Stimulated activated naive B cell treated with anti-CD40 and anti-IgM and Interleukin-4, amounts not matched to agents 10 μg/mL and 1 μg/mL and 100 μg/mL, for 72 hours (primary cell): ENCODE results near the gene PDXK.

ENCODE experiments used
- ATAC-seq, 2 donors: fragments of 150-1000 bp; cut with Tn5 transposase; replicated peaks; 2 replicates each; pipeline ENCODE4 v1.10.0; 2021; ENCODE audit warnings: moderate library complexity in 1 of 2
- DNase-seq: peaks from one replicate; pipeline ENCODE4 v3.0.0; 2021
- H3K27ac Mint-ChIP-seq: one replicate; pipeline ENCODE4 v1.8.0; 2022; ENCODE audit warnings: mild to moderate bottlenecking, mixed read lengths
- H3K27me3 Mint-ChIP-seq, 2 donors: one replicate each; pipeline ENCODE4 v1.8.0; 2022; ENCODE audit warnings: mixed read lengths in 2 of 2
- H3K36me3 Mint-ChIP-seq, 2 donors: one replicate each; pipeline ENCODE4 v1.8.0; 2022; ENCODE audit warnings: mixed read lengths in 2 of 2, mild to moderate bottlenecking in 1 of 2
- H3K4me1 Mint-ChIP-seq, 2 donors: one replicate each; pipeline ENCODE4 v1.8.0; 2022; ENCODE audit warnings: mixed read lengths in 2 of 2, mild to moderate bottlenecking in 1 of 2
- H3K4me3 Mint-ChIP-seq, 2 donors: one replicate each; pipeline ENCODE4 v1.8.0; 2022; ENCODE audit warnings: mild to moderate bottlenecking in 2 of 2, mixed read lengths in 2 of 2, moderate library complexity in 1 of 2
- H3K9me3 Mint-ChIP-seq, 2 donors: one replicate each; pipeline ENCODE4 v1.8.0; 2022; ENCODE audit warnings: mixed read lengths in 2 of 2, mild to moderate bottlenecking in 1 of 2

Gene PDXK

DNA sequence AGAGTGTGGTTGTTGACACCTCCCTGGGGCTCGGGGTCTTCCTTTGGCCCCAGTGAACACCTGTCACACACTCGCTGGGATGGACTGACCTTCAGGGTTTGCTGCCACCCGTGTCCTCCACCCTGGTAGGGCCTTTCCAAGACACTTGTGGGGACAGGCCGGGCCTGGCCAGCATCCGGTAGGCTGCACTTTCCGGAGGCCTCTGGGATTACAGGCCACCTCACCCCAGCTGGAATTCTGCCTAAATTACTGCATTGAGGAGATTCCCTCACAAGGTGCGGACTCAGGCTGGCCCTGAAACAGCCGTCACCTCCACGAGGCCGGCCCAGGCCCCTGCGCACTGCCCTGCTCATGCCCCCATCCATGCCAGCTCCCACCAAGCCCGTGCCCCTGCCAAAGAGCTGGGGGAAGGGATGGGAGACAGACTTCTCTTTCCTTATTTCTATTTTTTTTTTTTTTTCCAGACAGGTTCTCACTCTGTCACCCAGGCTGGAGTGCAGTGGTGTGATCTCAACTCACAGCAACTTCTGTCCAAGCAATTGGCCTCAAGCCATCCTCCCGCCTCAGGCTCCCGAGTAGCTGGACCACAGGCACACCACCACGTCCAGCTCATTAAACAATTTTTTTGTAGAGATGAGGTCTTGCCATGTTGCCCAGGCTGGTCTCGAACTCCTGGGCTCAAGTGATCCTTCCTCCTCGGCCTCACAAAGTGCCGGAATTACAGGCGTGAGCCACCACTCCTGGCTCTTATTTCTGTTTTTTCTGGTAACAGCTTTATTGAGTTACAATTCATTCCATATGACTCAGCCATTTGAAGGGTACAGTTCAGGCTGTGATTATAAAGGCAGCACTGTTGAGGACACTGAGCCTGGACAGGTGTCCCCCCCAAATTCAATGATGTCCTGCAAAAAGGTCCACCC is 45.9 kb downstream of the PDXK start:
- peaks cover 0 to 9% of the 10 kb centered on the region in 2 donors for H3K27me3 Mint-ChIP-seq
- peaks cover 8 to 27% of the 10 kb centered on the region in 2 donors for H3K36me3 Mint-ChIP-seq
- H3K27ac Mint-ChIP-seq: peak overlapping the region; percentile 75
- no peak for DNase-seq
- no peak overlapping the region for H3K4me3 Mint-ChIP-seq
- H3K9me3 Mint-ChIP-seq: no peaks in the 10 kb centered on the region
- peaks cover 9 to 10% of the 10 kb centered on the region in 2 donors for H3K4me1 Mint-ChIP-seq
- ATAC-seq: no peak

DNA sequence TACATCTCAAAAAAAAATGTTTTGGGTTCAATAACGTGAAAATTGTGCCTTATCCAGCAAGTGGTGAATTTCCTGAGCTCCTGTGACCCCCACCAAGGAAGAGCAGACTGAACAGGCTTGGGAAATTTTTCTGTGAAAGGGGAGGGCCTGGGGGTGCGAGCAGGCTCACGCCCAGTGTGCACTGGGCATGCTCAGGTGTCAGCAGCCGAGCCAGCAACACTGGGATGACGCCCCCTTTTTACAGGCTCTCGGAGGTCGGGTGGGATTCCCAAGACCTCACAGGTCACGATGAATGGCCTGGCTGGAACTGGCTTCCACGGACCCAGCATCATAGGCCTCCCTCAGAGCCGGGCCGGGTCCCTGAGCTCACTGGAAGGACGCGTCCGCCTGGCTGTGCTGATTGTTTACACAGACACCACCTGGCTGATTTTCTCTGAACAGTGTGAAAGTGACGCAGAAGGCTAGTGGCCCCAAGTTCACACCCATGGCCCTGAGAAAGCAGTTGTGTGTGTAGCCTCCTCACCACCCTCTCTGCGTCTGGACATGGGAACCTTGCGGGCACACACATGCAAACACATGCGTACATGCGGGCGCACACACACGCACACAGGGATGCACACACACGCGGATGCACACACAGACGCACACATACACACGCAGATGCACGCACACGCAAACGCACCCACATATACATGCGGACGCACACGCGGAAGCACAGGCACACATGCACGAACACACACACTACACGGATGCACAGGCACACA is 48.0 kb downstream of the PDXK start:
- peaks cover 17 to 18% of the 10 kb centered on the region in 2 donors for H3K4me1 Mint-ChIP-seq

GRCh38 chr21:43767498-43767983 is 48.6 kb downstream of the PDXK start:
- DNase-seq: no peak
- Mint-ChIP-seq H3K36me3 (peaks cover 16 to 25% of the 10 kb centered on the region in 2 donors), H3K27me3 (peaks cover 0 to 9% of the 10 kb centered on the region in 2 donors), H3K4me3 (peak overlapping the region in 1 of 2 donors; percentile 22), H3K27ac (peak overlapping the region; percentile 48), H3K4me1 (peaks cover 18 to 22% of the 10 kb centered on the region in 2 donors), H3K9me3 (peaks cover 7 to 8% of the 10 kb centered on the region in 2 donors)
- ATAC-seq: peak in 1 of 2 donors; percentile 4

More for the DNA sequence above, 48.0 kb downstream of the PDXK start:
- Mint-ChIP-seq H3K27me3 (peaks cover 0 to 9% of the 10 kb centered on the region in 2 donors), H3K4me3 (no peak overlapping the region), H3K36me3 (peaks cover 14 to 27% of the 10 kb centered on the region in 2 donors), H3K9me3 (peaks cover 7 to 8% of the 10 kb centered on the region in 2 donors), H3K27ac (no peak overlapping the region)
- DNase-seq (no peak), ATAC-seq (no peak)

- peaks cover 0 to 9% of the 10 kb centered on the region in 2 donors for H3K27me3 Mint-ChIP-seq
- H3K27ac Mint-ChIP-seq: peak overlapping the region; percentile 80
- no peak overlapping the region for H3K4me3 Mint-ChIP-seq
- DNase-seq: no peak
- H3K9me3 Mint-ChIP-seq: peaks cover 7 to 8% of the 10 kb centered on the region in 2 donors
- peak in 1 of 2 donors; percentile 22 for ATAC-seq
- H3K4me1 Mint-ChIP-seq: peaks cover 21 to 28% of the 10 kb centered on the region in 2 donors
- H3K36me3 Mint-ChIP-seq: peaks cover 18 to 25% of the 10 kb centered on the region in 2 donors
These were observed 49.3 kb downstream of the PDXK start for GRCh38 chr21:43767984-43768867.

DNA sequence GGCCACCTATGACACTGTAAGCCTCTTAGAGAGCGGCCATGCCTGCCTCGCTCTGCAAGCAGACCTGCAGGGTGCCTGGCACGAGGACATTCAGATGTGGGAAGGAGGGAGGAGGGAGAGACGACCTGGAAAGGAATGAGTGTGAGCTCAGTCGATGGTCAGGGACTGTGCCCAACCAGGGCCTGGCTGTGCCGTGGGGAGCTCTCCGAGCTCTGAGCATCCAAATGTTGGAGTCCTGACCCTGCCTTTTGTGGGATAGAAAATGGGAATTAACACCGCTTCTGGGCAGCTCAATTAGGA is 49.9 kb downstream of the PDXK start:
- no peak for DNase-seq
- no peak for ATAC-seq
- H3K27ac Mint-ChIP-seq: peak overlapping the region; percentile 80
- peaks cover 7 to 8% of the 10 kb centered on the region in 2 donors for H3K9me3 Mint-ChIP-seq
- H3K27me3 Mint-ChIP-seq: peaks cover 0 to 9% of the 10 kb centered on the region in 2 donors
- H3K36me3 Mint-ChIP-seq: peaks cover 21 to 28% of the 10 kb centered on the region in 2 donors
- H3K4me1 Mint-ChIP-seq: peaks cover 23 to 29% of the 10 kb centered on the region in 2 donors
- no peak overlapping the region for H3K4me3 Mint-ChIP-seq

- DNase-seq: no peak
- H3K27ac Mint-ChIP-seq: no peak overlapping the region
- peaks cover 24 to 33% of the 10 kb centered on the region in 2 donors for H3K36me3 Mint-ChIP-seq
- peaks cover 25 to 33% of the 10 kb centered on the region in 2 donors for H3K4me1 Mint-ChIP-seq
- ATAC-seq: no peak
- no peak overlapping the region for H3K4me3 Mint-ChIP-seq
- peaks cover 7 to 8% of the 10 kb centered on the region in 2 donors for H3K9me3 Mint-ChIP-seq
- H3K27me3 Mint-ChIP-seq: peaks cover 0 to 9% of the 10 kb centered on the region in 2 donors
These were observed 50.5 kb downstream of the PDXK start for GRCh38 chr21:43769325-43769958.

- Mint-ChIP-seq H3K36me3 (peaks cover 24 to 36% of the 10 kb centered on the region in 2 donors), H3K27ac (no peak overlapping the region), H3K27me3 (peaks cover 0 to 9% of the 10 kb centered on the region in 2 donors), H3K4me3 (no peak overlapping the region), H3K4me1 (peaks cover 29 to 40% of the 10 kb centered on the region in 2 donors), H3K9me3 (peaks cover 7 to 8% of the 10 kb centered on the region in 2 donors)
- no peak for DNase-seq
- no peak for ATAC-seq
These were observed 51.2 kb downstream of the PDXK start for GRCh38 chr21:43770066-43770655.

GRCh38 chr21:43771199-43771675 is 52.3 kb downstream of the PDXK start:
- Mint-ChIP-seq H3K4me1 (peaks cover 35 to 48% of the 10 kb centered on the region in 2 donors), H3K27me3 (peaks cover 0 to 9% of the 10 kb centered on the region in 2 donors), H3K9me3 (peaks cover 7 to 8% of the 10 kb centered on the region in 2 donors), H3K27ac (peak overlapping the region; percentile 63), H3K4me3 (no peak overlapping the region), H3K36me3 (peaks cover 24 to 40% of the 10 kb centered on the region in 2 donors)
- ATAC-seq: no peak
- no peak for DNase-seq

DNA sequence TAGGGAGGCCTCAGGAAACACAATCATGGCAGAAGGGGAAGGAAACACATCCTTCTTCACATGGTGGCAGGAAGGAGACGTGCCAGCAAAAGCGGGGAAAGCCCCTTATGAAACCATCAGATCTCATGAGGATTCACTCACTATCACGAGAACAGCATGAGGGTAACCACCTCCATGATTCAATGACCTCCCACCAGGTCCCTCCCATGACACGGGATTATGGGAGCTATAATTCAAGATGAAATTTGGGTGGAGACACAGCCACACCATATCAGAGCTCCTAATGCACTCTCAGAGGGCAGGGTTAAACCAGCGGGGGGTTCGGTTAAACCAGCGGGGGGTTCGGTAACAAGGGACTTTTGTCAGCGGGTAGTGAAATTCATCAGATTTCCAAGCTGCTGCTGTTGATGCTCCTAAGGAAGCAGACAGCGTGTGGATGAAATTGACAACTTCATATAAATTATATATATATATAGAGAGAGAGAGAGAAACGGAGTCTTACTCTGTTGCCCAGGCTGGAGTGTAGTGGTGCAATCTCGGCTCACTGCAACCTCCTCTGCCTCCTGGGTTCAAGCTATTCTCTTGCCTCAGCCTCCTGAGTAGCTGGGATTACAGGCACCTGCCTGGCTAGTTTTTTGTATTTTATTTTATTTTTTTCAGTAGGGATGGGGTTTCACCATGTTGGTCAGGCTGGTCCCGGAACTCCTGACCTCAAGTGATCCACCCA is 52.9 kb downstream of the PDXK start:
- Mint-ChIP-seq H3K9me3 (peaks cover 7 to 8% of the 10 kb centered on the region in 2 donors), H3K27ac (peak overlapping the region; percentile 63), H3K27me3 (peaks cover 0 to 9% of the 10 kb centered on the region in 2 donors), H3K4me3 (peak overlapping the region in 1 of 2 donors; percentile 19), H3K4me1 (peaks cover 35 to 48% of the 10 kb centered on the region in 2 donors), H3K36me3 (peaks cover 24 to 40% of the 10 kb centered on the region in 2 donors)
- no peak for DNase-seq
- no peak for ATAC-seq

GRCh38 chr21:43772425-43772821 is 53.5 kb downstream of the PDXK start:
- no peak overlapping the region for H3K4me3 Mint-ChIP-seq
- H3K27me3 Mint-ChIP-seq: peaks cover 0 to 9% of the 10 kb centered on the region in 2 donors
- H3K4me1 Mint-ChIP-seq: peaks cover 36 to 50% of the 10 kb centered on the region in 2 donors
- no peak for DNase-seq
- H3K27ac Mint-ChIP-seq: no peak overlapping the region
- peaks cover 24 to 40% of the 10 kb centered on the region in 2 donors for H3K36me3 Mint-ChIP-seq
- ATAC-seq: no peak
- H3K9me3 Mint-ChIP-seq: peaks cover 7 to 8% of the 10 kb centered on the region in 2 donors

GRCh38 chr21:43774163-43774562 is 55.2 kb downstream of the PDXK start:
- peaks cover 0 to under 1% of the 10 kb centered on the region in 2 donors for H3K27me3 Mint-ChIP-seq
- DNase-seq (no peak), ATAC-seq (no peak)
- no peak overlapping the region for H3K27ac Mint-ChIP-seq
- H3K4me3 Mint-ChIP-seq: peak overlapping the region in 1 of 2 donors; percentile 44
- H3K9me3 Mint-ChIP-seq: peaks cover 7 to 8% of the 10 kb centered on the region in 2 donors
- peaks cover 24 to 40% of the 10 kb centered on the region in 2 donors for H3K36me3 Mint-ChIP-seq
- H3K4me1 Mint-ChIP-seq: peaks cover 38 to 56% of the 10 kb centered on the region in 2 donors

- H3K27ac Mint-ChIP-seq: no peak overlapping the region
- H3K4me3 Mint-ChIP-seq: peak overlapping the region; percentile 88 to 95
- H3K27me3 Mint-ChIP-seq: no peaks in the 10 kb centered on the region
- peaks cover 24 to 40% of the 10 kb centered on the region in 2 donors for H3K36me3 Mint-ChIP-seq
- H3K4me1 Mint-ChIP-seq: peaks cover 40 to 59% of the 10 kb centered on the region in 2 donors
- ATAC-seq: no peak
- no peak for DNase-seq
- H3K9me3 Mint-ChIP-seq: peaks cover 7 to 8% of the 10 kb centered on the region in 2 donors
These were observed 56.3 kb downstream of the PDXK start for GRCh38 chr21:43775190-43775589.
